ENCODE data around the gene PCCA. TPM values are rescaled to one million over a fixed set of nuclear protein-coding genes. Genes with fewer than 3 reads are reported as not detected.

Gene PCCA
- total and polyA plus RNA-seq, 2 donors (not counting 1 experiment from before 2014, with no cell fraction given): 11.2 to 73.0 TPM

DNA sequence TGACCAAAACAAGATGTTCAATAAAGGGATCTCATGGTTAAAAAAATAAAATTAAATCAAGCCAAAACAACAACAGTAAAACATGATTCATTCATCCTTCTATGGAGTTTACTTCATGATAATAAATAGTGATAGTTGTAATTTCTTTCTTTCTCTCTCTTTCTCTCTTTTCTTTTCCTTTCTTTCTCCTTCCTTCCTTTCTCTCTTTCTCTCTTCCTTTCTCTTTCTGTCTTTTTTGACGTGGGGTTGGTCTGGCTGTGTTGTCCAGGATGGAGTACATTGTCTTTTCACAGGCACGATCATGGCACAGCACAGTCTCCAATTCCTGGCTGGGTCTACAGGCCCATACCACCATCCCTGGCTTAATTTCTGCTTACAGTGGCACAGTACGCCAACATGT is 29.1 kb upstream of the PCCA start:
- no peaks in the 10 kb centered on the region for H3K27me3 ChIP-seq (ENCODE audit: control insufficient read depth, insufficient read depth, low read length)
- DNase-seq (ENCODE audit: low read depth in 2 of 2): no peak
- H3K27ac ChIP-seq (ENCODE audit: insufficient read depth, low read length): no peak overlapping the region
- H2AFZ ChIP-seq (ENCODE audit: low read length): no peak overlapping the region
- no peaks in the 10 kb centered on the region for H4K20me1 ChIP-seq (ENCODE audit: control insufficient read depth, extremely low read depth, insufficient read depth, low read length)
- H3K4me2 ChIP-seq (ENCODE audit: extremely low read depth, insufficient read depth, low read length): no peak overlapping the region
- TF ChIP-seq, protein P1, sequence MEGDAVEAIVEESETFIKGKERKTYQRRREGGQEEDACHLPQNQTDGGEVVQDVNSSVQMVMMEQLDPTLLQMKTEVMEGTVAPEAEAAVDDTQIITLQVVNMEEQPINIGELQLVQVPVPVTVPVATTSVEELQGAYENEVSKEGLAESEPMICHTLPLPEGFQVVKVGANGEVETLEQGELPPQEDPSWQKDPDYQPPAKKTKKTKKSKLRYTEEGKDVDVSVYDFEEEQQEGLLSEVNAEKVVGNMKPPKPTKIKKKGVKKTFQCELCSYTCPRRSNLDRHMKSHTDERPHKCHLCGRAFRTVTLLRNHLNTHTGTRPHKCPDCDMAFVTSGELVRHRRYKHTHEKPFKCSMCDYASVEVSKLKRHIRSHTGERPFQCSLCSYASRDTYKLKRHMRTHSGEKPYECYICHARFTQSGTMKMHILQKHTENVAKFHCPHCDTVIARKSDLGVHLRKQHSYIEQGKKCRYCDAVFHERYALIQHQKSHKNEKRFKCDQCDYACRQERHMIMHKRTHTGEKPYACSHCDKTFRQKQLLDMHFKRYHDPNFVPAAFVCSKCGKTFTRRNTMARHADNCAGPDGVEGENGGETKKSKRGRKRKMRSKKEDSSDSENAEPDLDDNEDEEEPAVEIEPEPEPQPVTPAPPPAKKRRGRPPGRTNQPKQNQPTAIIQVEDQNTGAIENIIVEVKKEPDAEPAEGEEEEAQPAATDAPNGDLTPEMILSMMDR (conservative IDR thresholded peaks at IDR 0.05 in 1 of 2, IDR thresholded peaks at IDR 0.05 in 1 of 2; ENCODE audit: low read depth in 1 of 2, low read length in 2 of 2): no peak
- TF ChIP-seq EZH2 (IDR thresholded peaks at IDR 0.05; ENCODE audit: low read length, missing control alignments): no peak
- no peaks in the 10 kb centered on the region for H3K9me3 ChIP-seq (ENCODE audit: control insufficient read depth, insufficient read depth, low read depth, low read length)
- no peaks in the 10 kb centered on the region for H3K79me2 ChIP-seq (ENCODE audit: control insufficient read depth, insufficient read depth, low read length)
- no peaks in the 10 kb centered on the region for H3K4me1 ChIP-seq (ENCODE audit: control insufficient read depth, extremely low read depth, insufficient read depth, low read length)
- H3K36me3 ChIP-seq (ENCODE audit: control insufficient read depth, insufficient read depth, low read length): no peaks in the 10 kb centered on the region
- no peak overlapping the region for H3K4me3 ChIP-seq (replicated peaks in 1 of 4; ENCODE audit: control extremely low read depth in 1 of 4, insufficient read depth in 1 of 4, low read depth in 3 of 4, low read length in 4 of 4)
- no peak overlapping the region for H3K9ac ChIP-seq (ENCODE audit: insufficient read depth, low read length)

DNA sequence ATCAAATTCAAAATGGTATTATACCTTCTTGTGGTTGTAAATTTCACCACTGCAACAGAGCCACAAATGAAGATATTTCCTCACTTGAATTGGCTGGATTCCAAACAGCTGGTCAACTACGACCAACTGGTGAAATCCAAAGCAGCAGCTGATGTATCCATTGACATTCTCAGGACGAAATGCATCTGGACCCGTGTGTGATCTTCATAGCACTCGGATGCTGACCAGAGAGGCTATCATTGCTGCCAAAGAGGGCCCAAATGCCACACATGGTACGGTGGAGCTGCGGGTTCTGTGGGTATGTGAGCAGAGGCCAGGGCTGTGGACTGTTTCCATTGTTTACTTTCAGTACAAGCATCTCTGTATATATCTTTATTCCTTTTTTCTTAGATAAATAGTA is 25.6 kb upstream of the PCCA start:
- H3K4me1 ChIP-seq (ENCODE audit: control insufficient read depth, extremely low read depth, insufficient read depth, low read length): no peaks in the 10 kb centered on the region
- no peak overlapping the region for H3K4me3 ChIP-seq (replicated peaks in 1 of 4; ENCODE audit: control extremely low read depth in 1 of 4, insufficient read depth in 1 of 4, low read depth in 3 of 4, low read length in 4 of 4)
- peak in 1 of 2 donors; percentile 80 for DNase-seq (ENCODE audit: low read depth in 2 of 2)
- no peaks in the 10 kb centered on the region for H3K79me2 ChIP-seq (ENCODE audit: control insufficient read depth, insufficient read depth, low read length)
- no peak overlapping the region for H3K9ac ChIP-seq (ENCODE audit: insufficient read depth, low read length)
- H3K4me2 ChIP-seq (ENCODE audit: extremely low read depth, insufficient read depth, low read length): no peak overlapping the region
- no peak overlapping the region for H2AFZ ChIP-seq (ENCODE audit: low read length)
- peaks cover under 1% of the 10 kb centered on the region for H3K27me3 ChIP-seq (ENCODE audit: control insufficient read depth, insufficient read depth, low read length)
- TF ChIP-seq, protein P1 (conservative IDR thresholded peaks at IDR 0.05 in 1 of 2, IDR thresholded peaks at IDR 0.05 in 1 of 2; ENCODE audit: low read depth in 1 of 2, low read length in 2 of 2): no peak
- TF ChIP-seq EZH2 (IDR thresholded peaks at IDR 0.05; ENCODE audit: low read length, missing control alignments): no peak
- H3K27ac ChIP-seq (ENCODE audit: insufficient read depth, low read length): no peak overlapping the region
- H3K9me3 ChIP-seq (ENCODE audit: control insufficient read depth, insufficient read depth, low read depth, low read length): no peaks in the 10 kb centered on the region
- no peaks in the 10 kb centered on the region for H4K20me1 ChIP-seq (ENCODE audit: control insufficient read depth, extremely low read depth, insufficient read depth, low read length)
- H3K36me3 ChIP-seq (ENCODE audit: control insufficient read depth, insufficient read depth, low read length): no peaks in the 10 kb centered on the region

DNA sequence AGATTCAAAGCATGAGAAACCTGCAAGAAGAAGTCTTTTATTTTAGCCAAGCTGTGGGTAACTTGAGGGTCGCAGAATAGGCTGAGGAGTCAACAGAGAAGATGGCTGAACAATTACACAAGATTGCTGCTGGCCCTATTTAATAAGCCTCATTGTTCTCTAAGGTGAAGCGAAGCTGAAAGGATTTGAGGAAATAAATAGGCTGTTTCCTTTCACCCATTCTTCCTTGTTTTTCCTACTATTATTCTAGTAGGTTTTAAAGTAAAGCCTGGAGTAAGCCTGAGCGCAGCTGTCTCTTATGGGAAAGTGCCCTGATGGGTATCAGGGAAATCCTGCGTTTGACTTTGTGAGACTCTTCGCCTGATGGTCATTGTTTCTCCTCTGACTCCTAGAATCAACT is 25.0 kb upstream of the PCCA start:
- peaks cover 2% of the 10 kb centered on the region for H3K27me3 ChIP-seq (ENCODE audit: control insufficient read depth, insufficient read depth, low read length)
- DNase-seq (ENCODE audit: low read depth in 2 of 2): no peak
- no peaks in the 10 kb centered on the region for H3K4me1 ChIP-seq (ENCODE audit: control insufficient read depth, extremely low read depth, insufficient read depth, low read length)
- H3K79me2 ChIP-seq (ENCODE audit: control insufficient read depth, insufficient read depth, low read length): no peaks in the 10 kb centered on the region
- TF ChIP-seq, protein P1 (conservative IDR thresholded peaks at IDR 0.05 in 1 of 2, IDR thresholded peaks at IDR 0.05 in 1 of 2; ENCODE audit: low read depth in 1 of 2, low read length in 2 of 2): no peak
- no peak for TF ChIP-seq EZH2 (IDR thresholded peaks at IDR 0.05; ENCODE audit: low read length, missing control alignments)
- no peaks in the 10 kb centered on the region for H3K9me3 ChIP-seq (ENCODE audit: control insufficient read depth, insufficient read depth, low read depth, low read length)
- H3K4me2 ChIP-seq (ENCODE audit: extremely low read depth, insufficient read depth, low read length): no peak overlapping the region
- no peaks in the 10 kb centered on the region for H4K20me1 ChIP-seq (ENCODE audit: control insufficient read depth, extremely low read depth, insufficient read depth, low read length)
- no peak overlapping the region for H3K4me3 ChIP-seq (replicated peaks in 1 of 4; ENCODE audit: control extremely low read depth in 1 of 4, insufficient read depth in 1 of 4, low read depth in 3 of 4, low read length in 4 of 4)
- H2AFZ ChIP-seq (ENCODE audit: low read length): no peak overlapping the region
- no peaks in the 10 kb centered on the region for H3K36me3 ChIP-seq (ENCODE audit: control insufficient read depth, insufficient read depth, low read length)
- H3K9ac ChIP-seq (ENCODE audit: insufficient read depth, low read length): no peak overlapping the region
- no peak overlapping the region for H3K27ac ChIP-seq (ENCODE audit: insufficient read depth, low read length)
